ENCODE measurements around the gene MRPL48. TPM values are rescaled to one million over a fixed set of nuclear protein-coding genes. Genes with fewer than 3 reads are reported as not detected.

MRPL48 gene
- total and polyA plus RNA-seq, 10 of the 15 experiments (the other 5 are each of a cell fraction or from before 2014, with no cell fraction given): 46.7 to 159 (median 83.4) TPM

GRCh38 chr11:73830261-73830660, 42.6 kb downstream of the MRPL48 start (continued):
- TF ChIP-seq BCLAF1 (IDR thresholded peaks at IDR 0.05) (no peak), EED (IDR thresholded peaks at IDR 0.05; ENCODE audit: low read depth) (no peak)

DNA sequence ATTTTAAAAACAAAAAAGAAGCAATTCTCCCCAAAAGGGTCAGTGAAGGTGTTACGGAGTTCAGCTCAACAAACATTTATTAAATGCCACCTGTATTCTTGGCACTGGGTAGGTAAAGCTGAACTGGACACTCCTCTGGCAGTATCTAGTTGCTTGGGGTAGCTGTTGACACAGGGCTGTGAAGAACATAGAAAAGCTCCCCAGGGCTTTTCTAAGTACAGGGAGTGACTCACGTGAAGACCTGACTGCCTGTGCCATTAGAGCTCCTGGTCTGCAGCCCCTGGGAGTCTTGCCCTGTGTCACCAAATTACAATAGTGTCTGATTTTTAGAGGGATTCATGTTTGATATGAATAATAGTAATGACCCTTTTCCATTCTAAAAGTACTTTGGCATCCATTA, 45.4 kb downstream of the MRPL48 start:
- Histone ChIP-seq H3K79me2 (ENCODE audit: control insufficient read depth, insufficient read depth, low read length) (no peaks in the 10 kb centered on the region), H4K20me1 (ENCODE audit: control insufficient read depth, insufficient read depth) (no peaks in the 10 kb centered on the region), H2AFZ (ENCODE audit: control insufficient read depth, low read depth, low read length) (no peak overlapping the region), H3K4me2 (ENCODE audit: control insufficient read depth, insufficient read depth) (no peak overlapping the region), H3K4me3 (no peak overlapping the region), H3K27ac (ENCODE audit: control insufficient read depth, insufficient read depth) (no peak overlapping the region), H3K4me1 (ENCODE audit: control insufficient read depth, insufficient read depth, low read length) (no peaks in the 10 kb centered on the region), H3K9me3 (replicated peaks; ENCODE audit: control insufficient read depth, insufficient read depth, low read length) (no peaks in the 10 kb centered on the region), H3K36me3 (ENCODE audit: control insufficient read depth in 2 of 2, insufficient read depth in 2 of 2, low read length in 1 of 2) (peaks cover 0 to 10% of the 10 kb centered on the region in 2 experiments; a peak in 2 of 4 replicates), H3K9ac (ENCODE audit: control insufficient read depth, insufficient read depth, low read length) (no peak overlapping the region), H3K27me3 (replicated peaks in 1 of 2; ENCODE audit: control insufficient read depth in 2 of 2, insufficient read depth in 2 of 2, low read length in 1 of 2) (no peaks in the 10 kb centered on the region)
- ChIA-PET CTCF (no interaction called here), SMC1A (ENCODE audit: uncharacterized antibody, unreplicated experiment) (interaction anchor here (0.5 to 1.1 kb wide), 2 partner anchors 10 to 14 kb away, joined by 3 read pairs; no protein-coding TSS in a partner anchor), POLR2A (interaction anchor here (0.6 kb wide), 2 partner anchors 40 to 248 kb away, joined by 3 to 4 read pairs; no protein-coding TSS in a partner anchor), RAD21 (ENCODE audit: unreplicated experiment) (no interaction called here)
- no peak for DNase-seq (ENCODE audit: low read depth, low spot score)
- WGBS (ENCODE audit: insufficient coverage, insufficient replicate concordance, low lambda C conversion rate, missing lambda C conversion rate): 98% methylated on average over 2 of the region's 2 CpGs
- no peak for FAIRE-seq
- intact Hi-C loops (cut with micrococcal nuclease; ENCODE audit: unreplicated experiment): no loop called here
- TF ChIP-seq NRF1 (conservative IDR thresholded peaks at IDR 0.05; ENCODE audit: low read depth, low read length) (no peak), SP1 (IDR thresholded peaks at IDR 0.05; ENCODE audit: low read depth, low read length) (no peak), JUND (IDR thresholded peaks at IDR 0.05; ENCODE audit: low read depth, low read length) (no peak), NR2C1 (IDR thresholded peaks at IDR 0.05) (no peak)
- TF ChIP-seq, protein P1, sequence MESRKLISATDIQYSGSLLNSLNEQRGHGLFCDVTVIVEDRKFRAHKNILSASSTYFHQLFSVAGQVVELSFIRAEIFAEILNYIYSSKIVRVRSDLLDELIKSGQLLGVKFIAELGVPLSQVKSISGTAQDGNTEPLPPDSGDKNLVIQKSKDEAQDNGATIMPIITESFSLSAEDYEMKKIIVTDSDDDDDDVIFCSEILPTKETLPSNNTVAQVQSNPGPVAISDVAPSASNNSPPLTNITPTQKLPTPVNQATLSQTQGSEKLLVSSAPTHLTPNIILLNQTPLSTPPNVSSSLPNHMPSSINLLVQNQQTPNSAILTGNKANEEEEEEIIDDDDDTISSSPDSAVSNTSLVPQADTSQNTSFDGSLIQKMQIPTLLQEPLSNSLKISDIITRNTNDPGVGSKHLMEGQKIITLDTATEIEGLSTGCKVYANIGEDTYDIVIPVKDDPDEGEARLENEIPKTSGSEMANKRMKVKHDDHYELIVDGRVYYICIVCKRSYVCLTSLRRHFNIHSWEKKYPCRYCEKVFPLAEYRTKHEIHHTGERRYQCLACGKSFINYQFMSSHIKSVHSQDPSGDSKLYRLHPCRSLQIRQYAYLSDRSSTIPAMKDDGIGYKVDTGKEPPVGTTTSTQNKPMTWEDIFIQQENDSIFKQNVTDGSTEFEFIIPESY (IDR thresholded peaks at IDR 0.05): no peak
- BruUV-seq (replicated peaks): no TSS peak
- ATAC-seq: no peak
- in situ Hi-C loops (cut with MboI): no loop called here
